Bronchial epithelial cell (primary cell): ENCODE measurements around the gene BRD4. TPM values are rescaled to one million over a fixed set of nuclear protein-coding genes. Genes with fewer than 3 reads are reported as not detected.
A peak's percentile ranks its signal among the peaks of the same experiment; 100 is the strongest.

Source experiments
- DNase-seq: peaks from one replicate; pipeline ENCODE4 v3.0.0-alpha.2; 2010; ENCODE audit warnings: low read depth
- FAIRE-seq: peaks from 2 replicates; lab custom pipeline; 2011; peaks lifted over from hg19 to GRCh38; lab: Jason Lieb, UNC
- H3K27me3 ChIP-seq: 2 replicates; pipeline ENCODE4 v1.5.1; 2011; ENCODE audit warnings: low read length; ENCODE audit not compliant: control insufficient read depth, insufficient read depth
- H3K36me3 ChIP-seq: 2 replicates; pipeline ENCODE4 v1.5.1; 2011; ENCODE audit warnings: low read length; ENCODE audit not compliant: control insufficient read depth, insufficient read depth
- H3K4me3 ChIP-seq: 2 replicates; pipeline ENCODE4 v1.5.1; 2011; ENCODE audit warnings: mild to moderate bottlenecking, low read depth, low read length, control low read depth
- total RNA-seq: library from RNA; depleted of rRNA; stranded (reverse); fragments of >200 nt; gene quantifications from 2 replicates; pipeline ENCODE4 v1.2.1, GENCODE V29; 2014
- TF ChIP-seq, protein P1 (sequence below): IDR thresholded peaks from 2 replicates; pipeline ENCODE4 v1.5.1; 2011; ENCODE audit warnings: mild to moderate bottlenecking, moderate library complexity, low read length, control low read depth, inconsistent platforms; ENCODE audit not compliant: insufficient read depth, severe bottlenecking

The BRD4 gene
- total RNA-seq, 1 donor from 2014 or later = 12.1 TPM

DNA sequence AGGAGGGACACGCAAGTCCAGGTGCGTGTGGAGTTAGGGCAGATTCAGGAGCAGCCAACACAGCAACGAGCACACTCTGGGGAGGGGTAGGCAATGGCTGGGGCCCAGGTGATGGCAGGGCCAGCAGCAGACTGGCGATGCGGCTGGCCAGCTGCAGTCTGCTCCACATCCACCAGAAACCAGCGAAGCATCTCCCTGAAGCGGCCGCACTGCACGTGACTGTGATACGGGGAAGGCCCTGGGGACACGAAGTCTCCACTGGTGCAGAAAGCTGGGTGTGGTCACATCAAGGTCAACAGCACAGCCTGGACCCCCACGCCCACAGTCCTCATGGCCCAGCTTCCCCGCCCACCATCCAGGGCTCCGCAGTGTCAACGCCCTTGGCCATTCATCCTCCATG is 78.8 kb downstream of the BRD4 start:
- TF ChIP-seq, protein P1, sequence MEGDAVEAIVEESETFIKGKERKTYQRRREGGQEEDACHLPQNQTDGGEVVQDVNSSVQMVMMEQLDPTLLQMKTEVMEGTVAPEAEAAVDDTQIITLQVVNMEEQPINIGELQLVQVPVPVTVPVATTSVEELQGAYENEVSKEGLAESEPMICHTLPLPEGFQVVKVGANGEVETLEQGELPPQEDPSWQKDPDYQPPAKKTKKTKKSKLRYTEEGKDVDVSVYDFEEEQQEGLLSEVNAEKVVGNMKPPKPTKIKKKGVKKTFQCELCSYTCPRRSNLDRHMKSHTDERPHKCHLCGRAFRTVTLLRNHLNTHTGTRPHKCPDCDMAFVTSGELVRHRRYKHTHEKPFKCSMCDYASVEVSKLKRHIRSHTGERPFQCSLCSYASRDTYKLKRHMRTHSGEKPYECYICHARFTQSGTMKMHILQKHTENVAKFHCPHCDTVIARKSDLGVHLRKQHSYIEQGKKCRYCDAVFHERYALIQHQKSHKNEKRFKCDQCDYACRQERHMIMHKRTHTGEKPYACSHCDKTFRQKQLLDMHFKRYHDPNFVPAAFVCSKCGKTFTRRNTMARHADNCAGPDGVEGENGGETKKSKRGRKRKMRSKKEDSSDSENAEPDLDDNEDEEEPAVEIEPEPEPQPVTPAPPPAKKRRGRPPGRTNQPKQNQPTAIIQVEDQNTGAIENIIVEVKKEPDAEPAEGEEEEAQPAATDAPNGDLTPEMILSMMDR = no peak
- DNase-seq = no peak
- no peak for FAIRE-seq
- H3K27me3 ChIP-seq = no peaks in the 10 kb centered on the region
- peaks cover 45% of the 10 kb centered on the region for H3K36me3 ChIP-seq
- no peak overlapping the region for H3K4me3 ChIP-seq

DNA sequence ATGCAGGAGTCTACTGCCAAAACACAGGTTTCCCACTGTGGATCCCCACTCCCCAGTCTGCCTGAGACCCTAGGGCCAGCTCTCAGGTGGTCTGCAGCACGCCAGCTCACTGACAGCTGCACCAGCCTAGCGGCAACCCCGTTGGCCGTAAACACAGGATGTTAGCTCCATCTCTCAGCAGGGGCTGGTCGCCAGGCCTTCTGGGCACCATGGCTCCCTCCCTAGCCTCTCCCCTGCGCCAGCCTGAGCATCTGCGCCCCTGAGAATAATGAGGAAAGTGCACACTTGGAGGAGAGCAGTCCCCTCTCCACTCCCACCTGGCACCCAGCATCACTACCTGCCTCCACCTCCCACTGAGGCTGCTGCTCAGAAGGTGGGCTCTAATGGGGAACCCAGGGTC is 79.3 kb downstream of the BRD4 start:
- DNase-seq (no peak), FAIRE-seq (no peak)
- Histone ChIP-seq H3K27me3 (no peaks in the 10 kb centered on the region), H3K36me3 (peaks cover 46% of the 10 kb centered on the region), H3K4me3 (no peak overlapping the region)
- TF ChIP-seq, protein P1 = no peak

DNA sequence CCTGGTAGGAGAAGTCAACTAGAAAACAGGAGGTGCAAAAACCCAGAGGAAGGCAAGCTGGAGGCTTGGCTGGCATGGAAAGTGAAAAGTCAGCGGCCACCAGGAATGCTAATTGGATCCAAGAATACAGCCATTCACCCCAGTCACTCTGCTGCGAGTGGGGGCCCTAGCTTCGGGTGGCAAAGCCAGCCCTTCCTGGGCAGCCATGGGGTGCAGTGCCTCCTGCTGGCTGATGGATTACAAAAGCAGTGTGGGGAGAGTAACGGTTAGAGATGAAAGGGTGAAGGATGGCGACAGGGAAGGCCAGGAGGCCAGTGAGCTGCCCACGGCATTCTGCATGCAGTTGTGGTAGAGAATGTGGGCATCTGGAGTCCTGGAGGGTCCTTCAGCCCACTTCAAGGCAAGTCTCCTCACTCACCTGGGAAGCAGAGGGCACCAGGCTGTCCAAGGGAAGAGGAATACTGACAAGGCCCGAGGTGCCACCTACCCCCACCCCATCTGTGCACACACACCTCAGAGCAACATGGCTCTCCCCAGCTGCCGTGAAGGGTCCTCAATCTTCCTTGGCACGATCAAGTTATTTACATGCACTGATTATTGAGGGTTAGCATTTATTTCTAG is 79.8 kb downstream of the BRD4 start:
- peaks cover 45% of the 10 kb centered on the region for H3K36me3 ChIP-seq
- FAIRE-seq = no peak

DNA sequence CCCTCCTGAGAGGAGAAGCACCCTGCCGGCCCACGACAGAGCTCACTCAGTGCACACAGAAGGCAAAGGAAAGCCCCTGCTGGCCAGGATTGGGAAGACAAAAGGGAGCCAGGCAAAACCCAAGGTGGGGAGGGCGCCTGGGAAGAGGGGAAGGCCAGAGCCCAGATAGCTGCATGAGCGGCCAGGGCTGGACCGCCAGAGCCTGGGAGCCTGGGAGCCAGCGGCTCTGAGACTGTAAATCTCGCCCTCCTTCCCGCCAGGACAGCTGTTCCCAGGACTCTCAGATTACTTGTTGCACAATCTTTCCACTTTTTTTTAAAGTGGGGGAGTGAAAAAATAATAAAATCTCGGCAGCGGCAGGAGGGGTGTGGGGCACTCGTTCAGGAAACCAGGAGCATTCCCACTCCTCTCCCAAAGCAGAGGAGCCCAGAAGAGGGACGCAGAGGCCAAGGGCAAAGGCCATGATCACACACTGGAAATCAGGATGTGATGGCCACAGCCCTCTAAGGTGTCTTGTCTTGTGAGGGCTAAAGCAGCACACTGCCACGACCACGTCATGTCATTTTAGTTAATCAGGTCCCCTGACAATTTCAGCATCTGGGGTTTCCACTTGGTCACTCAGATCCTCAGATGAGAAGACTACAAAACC is 80.5 kb downstream of the BRD4 start:
- no peak for FAIRE-seq
- peak; percentile 53 for DNase-seq
- TF ChIP-seq, protein P1 = peak; percentile 49
- no peak overlapping the region for H3K4me3 ChIP-seq
- peaks cover 45% of the 10 kb centered on the region for H3K36me3 ChIP-seq
- H3K27me3 ChIP-seq = no peaks in the 10 kb centered on the region

More for the DNA sequence above, 79.8 kb downstream of the BRD4 start:
- TF ChIP-seq, protein P1 = peak; percentile 70
- DNase-seq = no peak
- Histone ChIP-seq H3K4me3 (no peak overlapping the region), H3K27me3 (no peaks in the 10 kb centered on the region)

DNA sequence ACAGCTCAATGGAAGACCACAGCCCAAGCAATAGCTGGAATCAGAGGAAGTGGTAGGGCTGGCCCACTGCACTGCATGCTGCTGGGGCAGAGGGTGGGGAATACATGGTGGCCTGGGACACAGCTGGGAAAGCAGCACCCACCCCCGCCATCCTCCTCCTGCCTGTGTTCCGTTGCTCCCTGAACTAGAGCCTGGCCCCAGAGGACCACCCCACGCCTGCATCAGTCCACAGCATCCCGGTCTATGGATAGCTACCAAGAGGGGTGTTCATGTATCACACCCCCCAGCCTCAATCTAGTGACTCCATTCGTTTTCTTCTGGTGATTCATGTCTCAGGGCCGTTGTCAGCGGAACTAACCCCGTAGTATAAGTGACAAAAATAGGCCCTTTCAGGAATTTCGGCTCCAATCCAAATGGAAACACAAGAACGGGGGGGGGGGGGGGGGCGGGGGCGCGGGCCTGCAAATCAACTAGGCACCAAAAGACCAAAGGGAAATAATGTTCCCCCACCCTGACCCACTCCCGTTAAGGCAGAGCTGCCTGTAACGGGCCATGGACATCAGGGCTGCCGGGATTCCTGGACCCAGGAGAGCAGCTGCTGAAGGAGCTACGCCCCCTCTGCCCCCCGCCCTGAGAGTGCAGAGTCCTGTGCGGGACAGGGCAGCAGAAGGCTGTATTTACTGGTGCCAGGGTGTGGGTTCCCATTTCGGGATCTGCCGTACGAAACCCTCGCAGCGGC is 81.2 kb downstream of the BRD4 start:
- FAIRE-seq = no peak
- DNase-seq = no peak
- Histone ChIP-seq H3K27me3 (no peaks in the 10 kb centered on the region), H3K36me3 (peaks cover 43% of the 10 kb centered on the region), H3K4me3 (no peak overlapping the region)
- TF ChIP-seq, protein P1 = no peak
